SU-DHL-6 (cell line): ENCODE measurements around the gene RGPD4.
"Not testable (repeated sequence)": the region's sequence is repeated elsewhere in the genome, so short reads cannot be mapped to it uniquely, and the experiment has no call there.

ENCODE experiments used
- H2AFZ ChIP-seq: fragments of 200-600 bp; sonication (generic); 2 replicates; pipeline ENCODE4 v1.6.1; 2014; ENCODE audit warnings: low read depth, mild to moderate bottlenecking, moderate library complexity, mixed read lengths, antibody characterized with exemption, low read length; ENCODE audit not compliant: severe bottlenecking
- H3F3A ChIP-seq: fragments of 200-600 bp; shearing (Covaris generic); 2 replicates; pipeline ENCODE4 v1.6.0; 2016; ENCODE audit warnings: antibody characterized with exemption, mild to moderate bottlenecking; ENCODE audit not compliant: insufficient read depth
- H3K27ac ChIP-seq: fragments of 200-600 bp; sonication (generic); 2 replicates; pipeline ENCODE4 v1.5.1; 2016; ENCODE audit warnings: low read depth, mild to moderate bottlenecking, low read length, moderate library complexity, mixed read lengths
- H3K27me3 ChIP-seq: fragments of 200-600 bp; sonication (generic), shearing (Covaris generic); 2 replicates; pipeline ENCODE4 v1.6.0; 2014; ENCODE audit warnings: mild to moderate bottlenecking, low read length
- H3K36me3 ChIP-seq: fragments of 200-600 bp; sonication (generic); 2 replicates; pipeline ENCODE4 v1.6.1; 2014; ENCODE audit warnings: mild to moderate bottlenecking, low read length, mixed read lengths
- H3K4me2 ChIP-seq: fragments of 300-600, 200-600 bp; shearing (Covaris generic), sonication (generic); 2 replicates; pipeline ENCODE4 v1.6.0; 2014; ENCODE audit warnings: low read length, low read depth, mild to moderate bottlenecking; ENCODE audit not compliant: poor library complexity, severe bottlenecking
- H3K4me3 ChIP-seq: fragments of 200-600 bp; sonication (generic); 2 replicates; pipeline ENCODE4 v1.5.1; 2014; ENCODE audit warnings: antibody characterized with exemption, low read length, mild to moderate bottlenecking, mixed read lengths; ENCODE audit not compliant: insufficient read depth, poor library complexity, severe bottlenecking
- H3K79me2 ChIP-seq: fragments of 200-600 bp; sonication (generic); 2 replicates; pipeline ENCODE4 v1.6.1; 2014; ENCODE audit warnings: mild to moderate bottlenecking, low read length, moderate library complexity; ENCODE audit not compliant: insufficient read depth
- H3K9ac ChIP-seq: fragments of 200-600 bp; sonication (generic); 2 replicates; pipeline ENCODE4 v1.7.0; 2014; ENCODE audit warnings: mild to moderate bottlenecking, low read length
- H3K9me2 ChIP-seq: fragments of 200-600 bp; sonication (generic); replicated peaks from 2 replicates; pipeline ENCODE4 v1.6.1; 2014; ENCODE audit warnings: low read length; ENCODE audit not compliant: insufficient read depth
- H3K9me3 ChIP-seq: fragments of 200-600 bp; sonication (generic); 2 replicates; pipeline ENCODE4 v1.6.1; 2014; ENCODE audit warnings: low read length, mixed read lengths; ENCODE audit not compliant: insufficient read depth
- H4K20me1 ChIP-seq: fragments of 200-600 bp; sonication (generic); 2 replicates; pipeline ENCODE4 v1.6.1; 2014; ENCODE audit warnings: low read depth, mild to moderate bottlenecking, antibody characterized with exemption, low read length, moderate library complexity, mixed read lengths
- CTCF ChIP-seq: fragments of 200-600 bp; sonication (generic); IDR thresholded peaks from one replicate; pipeline ENCODE4 v1.5.1; 2017; ENCODE audit warnings: antibody characterized with exemption, mild to moderate bottlenecking, low read length, moderate library complexity; ENCODE audit not compliant: insufficient read depth, poor library complexity, severe bottlenecking
- EZH2phosphoT487 ChIP-seq: fragments of 200-600 bp; sonication (generic), shearing (Covaris generic); conservative IDR thresholded peaks from 2 replicates; pipeline ENCODE4 v1.6.1; 2018; ENCODE audit warnings: mild to moderate bottlenecking, antibody characterized with exemption, low read length, moderate library complexity, mixed read lengths

The RGPD4 gene

GRCh38 chr2:107822302-107822701 lies 4.4 kb upstream of the RGPD4 start:
- Histone ChIP-seq H3K9ac (no peak overlapping the region), H2AFZ (no peak overlapping the region), H3K9me3 (no peaks in the 10 kb centered on the region), H3K4me2 (no peak overlapping the region), H3K27ac (no peak overlapping the region), H4K20me1 (no peaks in the 10 kb centered on the region), H3K9me2 (no peaks in the 10 kb centered on the region), H3K79me2 (no peaks in the 10 kb centered on the region), H3F3A (no peaks in the 10 kb centered on the region), H3K4me3 (no peak overlapping the region), H3K36me3 (no peaks in the 10 kb centered on the region), H3K27me3 (no peaks in the 10 kb centered on the region)
- TF ChIP-seq CTCF (no peak), EZH2phosphoT487 (no peak)

- Histone ChIP-seq H3K4me3 (no peak overlapping the region), H3F3A (no peaks in the 10 kb centered on the region), H2AFZ (no peak overlapping the region), H3K36me3 (no peaks in the 10 kb centered on the region), H3K9ac (no peak overlapping the region), H3K4me2 (no peak overlapping the region), H3K9me2 (no peaks in the 10 kb centered on the region), H3K27me3 (no peaks in the 10 kb centered on the region), H3K9me3 (no peaks in the 10 kb centered on the region), H4K20me1 (no peaks in the 10 kb centered on the region), H3K79me2 (no peaks in the 10 kb centered on the region), H3K27ac (no peak overlapping the region)
- TF ChIP-seq EZH2phosphoT487, result no peak
- no peak for TF ChIP-seq CTCF
Observed at GRCh38 chr2:107824451-107825205, 2.1 kb upstream of the RGPD4 start.

- Histone ChIP-seq H2AFZ (no peak overlapping the region), H4K20me1 (no peaks in the 10 kb centered on the region), H3K79me2 (no peaks in the 10 kb centered on the region), H3K27ac (no peak overlapping the region), H3F3A (no peaks in the 10 kb centered on the region), H3K27me3 (no peaks in the 10 kb centered on the region), H3K9me2 (no peaks in the 10 kb centered on the region), H3K9me3 (no peaks in the 10 kb centered on the region), H3K36me3 (no peaks in the 10 kb centered on the region), H3K4me2 (no peak overlapping the region), H3K4me3 (no peak overlapping the region), H3K9ac (no peak overlapping the region)
- TF ChIP-seq CTCF (no peak), EZH2phosphoT487 (no peak)
Observed at GRCh38 chr2:107825206-107825563, 1.5 kb upstream of the RGPD4 start.

- H3K9me2 ChIP-seq, H3K79me2 ChIP-seq, H3K4me3 ChIP-seq, H3K4me2 ChIP-seq, H2AFZ ChIP-seq, H3F3A ChIP-seq, H3K9ac ChIP-seq, H3K9me3 ChIP-seq, H3K36me3 ChIP-seq, H4K20me1 ChIP-seq, H3K27ac ChIP-seq, H3K27me3 ChIP-seq: not testable (repeated sequence)
Observed at GRCh38 chr2:107829514-107829913, 2.8 kb downstream of the RGPD4 start.

- not testable (repeated sequence) for H3K4me2 ChIP-seq, H3K27ac ChIP-seq
Observed at GRCh38 chr2:107833152-107833551, 6.5 kb downstream of the RGPD4 start.

GRCh38 chr2:107833618-107834017 lies 6.9 kb downstream of the RGPD4 start:
- H4K20me1 ChIP-seq, H3K27ac ChIP-seq, H3K4me2 ChIP-seq, H3K9me2 ChIP-seq, H2AFZ ChIP-seq, H3K9ac ChIP-seq, H3K4me3 ChIP-seq, H3K79me2 ChIP-seq, H3K9me3 ChIP-seq, H3K36me3 ChIP-seq, H3F3A ChIP-seq, H3K27me3 ChIP-seq: not testable (repeated sequence)

More at GRCh38 chr2:107833152-107833551, 6.5 kb downstream of the RGPD4 start:
- H3K9me2 ChIP-seq, H2AFZ ChIP-seq, H3K79me2 ChIP-seq, H3K9me3 ChIP-seq, H3K27me3 ChIP-seq, H3K36me3 ChIP-seq, H3K9ac ChIP-seq, H4K20me1 ChIP-seq, H3K4me3 ChIP-seq, H3F3A ChIP-seq: not testable (repeated sequence)
